ENCODE results near the gene ZNF512. TPM values are rescaled to one million over a fixed set of nuclear protein-coding genes. Genes with fewer than 3 reads are reported as not detected.

ZNF512 gene
- total RNA-seq, 1 experiment from 2014 or later, result 10.2 TPM

Small RNAs within 50 kb of the gene (small RNA-seq; reads per million reads assigned to genes)
- not detected for gene RF00340

Other genes with a start within 250 kb of the ZNF512 start
- 62.4 and 65.1 TPM in 2 replicates for gene GTF3C2, start 226.3 kb upstream of the ZNF512 start, total RNA-seq (2014; rRNA removed; shearing (Covaris generic))
- gene EIF2B4, start 212.7 kb upstream of the ZNF512 start, total RNA-seq (2014; rRNA removed; shearing (Covaris generic)), result 26.6 and 31.9 TPM in 2 replicates
- gene SNX17, start 212.4 kb upstream of the ZNF512 start, total RNA-seq (2014; rRNA removed; shearing (Covaris generic)), result 72.8 and 79.9 TPM in 2 replicates
- gene ZNF513, start 202.3 kb upstream of the ZNF512 start, total RNA-seq (2014; rRNA removed; shearing (Covaris generic)), result 16.0 and 20.4 TPM in 2 replicates
- gene PPM1G, start 173.5 kb upstream of the ZNF512 start, total RNA-seq (2014; rRNA removed; shearing (Covaris generic)), result 141 and 148 TPM in 2 replicates
- 49.7 and 50.1 TPM in 2 replicates for gene NRBP1, start 154.4 kb upstream of the ZNF512 start, total RNA-seq (2014; rRNA removed; shearing (Covaris generic))
- 29.3 and 30.4 TPM in 2 replicates for gene KRTCAP3, start 140.7 kb upstream of the ZNF512 start, total RNA-seq (2014; rRNA removed; shearing (Covaris generic))
- 21.1 and 24.0 TPM in 2 replicates for gene IFT172, start 93.3 kb upstream of the ZNF512 start, total RNA-seq (2014; rRNA removed; shearing (Covaris generic))
- gene FNDC4, start 87.8 kb upstream of the ZNF512 start, total RNA-seq (2014; rRNA removed; shearing (Covaris generic)), result 0.26 TPM in 1 of 2 replicates, not detected in the other
- 0.76 and 1.4 TPM in 2 replicates for gene GCKR, start 86.2 kb upstream of the ZNF512 start, total RNA-seq (2014; rRNA removed; shearing (Covaris generic))
- gene CCDC121, start 46.0 kb downstream of the ZNF512 start, total RNA-seq (2014; rRNA removed; shearing (Covaris generic)), result 0.99 and 3.7 TPM in 2 replicates
- 22.2 and 24.0 TPM in 2 replicates for gene GPN1, start 46.0 kb downstream of the ZNF512 start, total RNA-seq (2014; rRNA removed; shearing (Covaris generic))
- 21.4 and 22.9 TPM in 2 replicates for gene SUPT7L, start 80.6 kb downstream of the ZNF512 start, total RNA-seq (2014; rRNA removed; shearing (Covaris generic))
- 20.9 and 22.2 TPM in 2 replicates for gene SLC4A1AP, start 80.8 kb downstream of the ZNF512 start, total RNA-seq (2014; rRNA removed; shearing (Covaris generic))
- gene MRPL33, start 188.7 kb downstream of the ZNF512 start, total RNA-seq (2014; rRNA removed; shearing (Covaris generic)), result 64.9 and 72.1 TPM in 2 replicates